ENCODE results near the gene METTL23. TPM values are rescaled to one million over a fixed set of nuclear protein-coding genes. Genes with fewer than 3 reads are reported as not detected.

METTL23 gene
- total RNA-seq, 1 experiment from 2014 or later = 57.8 TPM

- CTCF ChIA-PET = no interaction called here
- Histone ChIP-seq H3K79me2 (ENCODE audit: insufficient read depth, low read length) (no peaks in the 10 kb centered on the region), H3K9ac (ENCODE audit: low read length) (no peak overlapping the region), H3K27me3 (ENCODE audit: insufficient read depth, low read length) (no peaks in the 10 kb centered on the region), H3K36me3 (ENCODE audit: control insufficient read depth in 1 of 2, insufficient read depth in 2 of 2, low read length in 2 of 2) (peaks cover 0 to 2% of the 10 kb centered on the region in 2 experiments; a peak in 1 of 4 replicates), H3K4me1 (ENCODE audit: control insufficient read depth in 1 of 2, insufficient read depth in 2 of 2, low read length in 2 of 2) (peaks cover 22 to 24% of the 10 kb centered on the region in 2 experiments), H3K9me2 (ENCODE audit: insufficient read depth) (no peaks in the 10 kb centered on the region), H3K27ac (ENCODE audit: low read depth, low read length) (no peak overlapping the region), H3K9me3 (ENCODE audit: control insufficient read depth in 1 of 2, insufficient read depth in 1 of 2, low read depth in 1 of 2, low read length in 2 of 2) (no peaks in the 10 kb centered on the region), H3K4me3 (replicated peaks in 1 of 2; ENCODE audit: low read depth in 1 of 2, low read length in 2 of 2) (no peak overlapping the region), H2AFZ (ENCODE audit: low read depth, low read length, poor library complexity, severe bottlenecking) (no peak overlapping the region), H4K20me1 (ENCODE audit: insufficient read depth) (no peaks in the 10 kb centered on the region), H3K4me2 (ENCODE audit: low read length) (no peak overlapping the region)
- POLR2A ChIA-PET = interaction anchor here (0.7 to 1.9 kb wide), 2 partner anchors 14 to 128 kb away, joined by 3 to 4 read pairs; no protein-coding TSS in a partner anchor
- TF ChIP-seq SRF (IDR thresholded peaks at IDR 0.05; ENCODE audit: low read depth) (no peak), EZH2 (IDR thresholded peaks at IDR 0.05) (no peak), CBX3 (IDR thresholded peaks at IDR 0.05; ENCODE audit: low read depth) (no peak), YY1 (IDR thresholded peaks at IDR 0.05; ENCODE audit: extremely low read depth, insufficient replicate concordance, low read depth, low read length) (no peak), ZNF274 (IDR thresholded peaks at IDR 0.05; ENCODE audit: low read depth, low read length) (no peak), RAD21 (IDR thresholded peaks at IDR 0.05; ENCODE audit: low read depth) (no peak), POLR2A (IDR thresholded peaks at IDR 0.05; ENCODE audit: borderline replicate concordance, extremely low read depth, insufficient read depth, insufficient read length) (no peak), CEBPB (IDR thresholded peaks at IDR 0.05; ENCODE audit: low read depth) (no peak)
- TF ChIP-seq, protein P1, sequence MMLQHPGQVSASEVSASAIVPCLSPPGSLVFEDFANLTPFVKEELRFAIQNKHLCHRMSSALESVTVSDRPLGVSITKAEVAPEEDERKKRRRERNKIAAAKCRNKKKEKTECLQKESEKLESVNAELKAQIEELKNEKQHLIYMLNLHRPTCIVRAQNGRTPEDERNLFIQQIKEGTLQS (IDR thresholded peaks at IDR 0.05) = no peak
- TF ChIP-seq, protein P2, sequence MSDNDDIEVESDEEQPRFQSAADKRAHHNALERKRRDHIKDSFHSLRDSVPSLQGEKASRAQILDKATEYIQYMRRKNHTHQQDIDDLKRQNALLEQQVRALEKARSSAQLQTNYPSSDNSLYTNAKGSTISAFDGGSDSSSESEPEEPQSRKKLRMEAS (IDR thresholded peaks at IDR 0.05) = no peak
- RAD21 ChIA-PET (ENCODE audit: low non-redundant PET in 1 of 2, low total read pairs in 2 of 2, uncharacterized antibody in 2 of 2, unreplicated experiment in 2 of 2) = no interaction called here
- ATAC-seq (no peak), DNase-seq (ENCODE audit: low read depth, low spot score) (no peak)
- no TSS peak for BruUV-seq (replicated peaks)
- intact Hi-C loops (cut with micrococcal nuclease) = no loop called here
These were observed 40.8 kb upstream of the METTL23 start for GRCh38 chr17:76685846-76686245.

DNA sequence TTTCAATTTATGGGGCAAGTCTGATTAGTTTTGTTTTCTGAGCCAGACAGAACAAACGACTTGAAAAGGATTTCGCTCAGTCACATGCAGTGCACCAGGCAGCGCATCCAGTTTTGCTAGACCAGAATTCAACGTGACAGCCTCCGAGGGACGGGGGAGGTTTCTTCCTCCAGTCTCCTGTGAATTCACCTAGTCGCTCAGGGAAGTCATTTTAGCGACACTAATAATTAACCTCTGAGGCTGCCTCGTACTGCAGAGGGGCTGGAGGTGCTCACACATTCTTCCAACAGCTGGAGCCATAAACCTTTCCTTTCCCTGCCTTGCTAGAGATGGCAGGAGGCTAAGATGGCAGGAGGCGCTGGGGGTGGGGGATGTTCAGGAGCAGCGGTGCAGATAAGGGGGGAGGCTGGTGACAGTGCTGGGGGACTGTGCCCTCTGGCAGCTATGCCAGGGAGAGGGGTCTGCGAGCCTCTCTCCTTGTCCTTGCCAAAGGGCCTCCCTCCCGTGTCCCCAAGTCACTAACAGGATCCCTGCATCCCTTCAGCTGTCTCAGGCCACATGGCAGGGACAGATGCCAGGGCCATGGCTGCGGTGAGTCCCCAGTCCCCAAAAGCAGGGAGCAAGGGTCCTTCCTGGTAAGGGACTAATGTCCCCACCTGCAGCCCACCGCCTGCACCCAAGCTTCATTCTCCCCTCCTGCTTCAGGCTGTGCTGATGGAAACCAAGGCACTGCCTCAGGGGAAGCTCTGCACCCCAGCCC, 39.9 kb upstream of the METTL23 start:
- intact Hi-C loops (cut with micrococcal nuclease) = no loop called here
- Histone ChIP-seq H4K20me1 (ENCODE audit: insufficient read depth) (no peaks in the 10 kb centered on the region), H2AFZ (ENCODE audit: low read depth, low read length, poor library complexity, severe bottlenecking) (no peak overlapping the region), H3K4me2 (ENCODE audit: low read length) (no peak overlapping the region), H3K9me3 (ENCODE audit: control insufficient read depth in 1 of 2, insufficient read depth in 1 of 2, low read depth in 1 of 2, low read length in 2 of 2) (no peaks in the 10 kb centered on the region), H3K27me3 (ENCODE audit: insufficient read depth, low read length) (no peaks in the 10 kb centered on the region), H3K9me2 (ENCODE audit: insufficient read depth) (no peaks in the 10 kb centered on the region), H3K79me2 (ENCODE audit: insufficient read depth, low read length) (no peaks in the 10 kb centered on the region), H3K36me3 (ENCODE audit: control insufficient read depth in 1 of 2, insufficient read depth in 2 of 2, low read length in 2 of 2) (peaks cover 0 to 2% of the 10 kb centered on the region in 2 experiments; a peak in 1 of 4 replicates), H3K27ac (ENCODE audit: low read depth, low read length) (no peak overlapping the region), H3K9ac (ENCODE audit: low read length) (no peak overlapping the region), H3K4me3 (replicated peaks in 1 of 2; ENCODE audit: low read depth in 1 of 2, low read length in 2 of 2) (no peak overlapping the region), H3K4me1 (ENCODE audit: control insufficient read depth in 1 of 2, insufficient read depth in 2 of 2, low read length in 2 of 2) (peaks cover 22 to 24% of the 10 kb centered on the region in 2 experiments)
- no TSS peak for BruUV-seq (replicated peaks)
- DNase-seq (ENCODE audit: low read depth, low spot score) = no peak
- RAD21 ChIA-PET (ENCODE audit: low non-redundant PET in 1 of 2, low total read pairs in 2 of 2, uncharacterized antibody in 2 of 2, unreplicated experiment in 2 of 2) = no interaction called here
- no peak for ATAC-seq
- CTCF ChIA-PET = no interaction called here
- POLR2A ChIA-PET = no interaction called here
- TF ChIP-seq, protein P2 (IDR thresholded peaks at IDR 0.05) = no peak
- TF ChIP-seq, protein P3, sequence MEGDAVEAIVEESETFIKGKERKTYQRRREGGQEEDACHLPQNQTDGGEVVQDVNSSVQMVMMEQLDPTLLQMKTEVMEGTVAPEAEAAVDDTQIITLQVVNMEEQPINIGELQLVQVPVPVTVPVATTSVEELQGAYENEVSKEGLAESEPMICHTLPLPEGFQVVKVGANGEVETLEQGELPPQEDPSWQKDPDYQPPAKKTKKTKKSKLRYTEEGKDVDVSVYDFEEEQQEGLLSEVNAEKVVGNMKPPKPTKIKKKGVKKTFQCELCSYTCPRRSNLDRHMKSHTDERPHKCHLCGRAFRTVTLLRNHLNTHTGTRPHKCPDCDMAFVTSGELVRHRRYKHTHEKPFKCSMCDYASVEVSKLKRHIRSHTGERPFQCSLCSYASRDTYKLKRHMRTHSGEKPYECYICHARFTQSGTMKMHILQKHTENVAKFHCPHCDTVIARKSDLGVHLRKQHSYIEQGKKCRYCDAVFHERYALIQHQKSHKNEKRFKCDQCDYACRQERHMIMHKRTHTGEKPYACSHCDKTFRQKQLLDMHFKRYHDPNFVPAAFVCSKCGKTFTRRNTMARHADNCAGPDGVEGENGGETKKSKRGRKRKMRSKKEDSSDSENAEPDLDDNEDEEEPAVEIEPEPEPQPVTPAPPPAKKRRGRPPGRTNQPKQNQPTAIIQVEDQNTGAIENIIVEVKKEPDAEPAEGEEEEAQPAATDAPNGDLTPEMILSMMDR (IDR thresholded peaks at IDR 0.05 in 2 of 3, conservative IDR thresholded peaks at IDR 0.05 in 1 of 3; ENCODE audit: borderline replicate concordance in 1 of 3, insufficient read depth in 1 of 3, low read depth in 2 of 3, low read length in 2 of 3) = no peak
- no peak for TF ChIP-seq JUND (IDR thresholded peaks at IDR 0.05)
- TF ChIP-seq REST (IDR thresholded peaks at IDR 0.05; ENCODE audit: low read depth) = no peak

All from HCT116 (cell line).